ENCODE data around the gene LTA4H.
"Not testable (repeated sequence)": the region's sequence is repeated elsewhere in the genome, so short reads cannot be mapped to it uniquely, and the experiment has no call there.

LTA4H gene

DNA sequence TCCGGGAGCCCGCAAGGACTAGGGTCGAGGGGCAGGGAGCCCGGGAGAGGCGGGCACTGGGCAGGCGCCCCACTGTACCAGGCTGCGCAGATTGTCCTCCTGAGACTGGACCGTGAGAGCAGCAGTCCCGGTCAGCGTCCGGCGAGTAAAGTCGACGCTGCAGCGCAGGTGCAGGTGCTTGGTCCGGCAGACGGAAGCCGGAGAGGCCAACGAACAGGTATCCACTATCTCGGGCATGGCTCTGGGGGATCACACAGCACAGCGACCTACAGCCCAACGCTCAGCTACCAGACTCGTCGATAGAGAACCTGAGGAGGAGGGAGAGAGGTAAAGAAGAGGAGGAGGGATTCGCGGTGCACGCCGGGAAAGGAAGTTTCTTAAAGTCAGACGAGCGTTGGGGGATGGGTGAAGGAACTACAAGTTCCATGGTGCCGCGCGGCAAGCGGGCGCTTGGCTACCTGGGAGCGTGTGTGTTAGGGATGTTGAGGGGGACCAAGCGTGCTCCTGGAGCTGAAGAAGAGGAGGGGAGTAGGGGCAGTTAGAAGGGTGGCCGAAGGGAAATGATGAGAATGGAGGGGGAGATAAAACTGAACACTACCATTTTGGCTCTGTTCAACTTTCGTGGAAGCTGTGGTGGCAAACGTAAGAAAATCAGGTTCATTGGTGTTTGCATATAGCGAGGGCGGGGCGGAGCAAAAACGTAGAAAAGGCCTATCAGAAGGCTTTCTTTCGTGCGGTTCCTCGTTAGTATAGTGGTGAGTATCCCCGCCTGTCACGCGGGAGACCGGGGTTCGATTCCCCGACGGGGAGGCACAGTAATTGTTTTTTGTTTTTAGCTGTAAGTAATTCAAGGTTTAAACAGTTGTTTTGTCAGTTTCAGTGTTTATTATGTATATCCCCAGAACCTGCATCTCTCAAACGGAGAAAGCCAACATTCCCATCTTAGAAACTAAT lies at the start of gene LTA4H:
LTA4H (minus strand) TSS at position 305 of the 954 bp plus-strand sequence; CDS start at position 237, 68 bp downstream.
- peak; percentile 72 for DNase-seq

DNA sequence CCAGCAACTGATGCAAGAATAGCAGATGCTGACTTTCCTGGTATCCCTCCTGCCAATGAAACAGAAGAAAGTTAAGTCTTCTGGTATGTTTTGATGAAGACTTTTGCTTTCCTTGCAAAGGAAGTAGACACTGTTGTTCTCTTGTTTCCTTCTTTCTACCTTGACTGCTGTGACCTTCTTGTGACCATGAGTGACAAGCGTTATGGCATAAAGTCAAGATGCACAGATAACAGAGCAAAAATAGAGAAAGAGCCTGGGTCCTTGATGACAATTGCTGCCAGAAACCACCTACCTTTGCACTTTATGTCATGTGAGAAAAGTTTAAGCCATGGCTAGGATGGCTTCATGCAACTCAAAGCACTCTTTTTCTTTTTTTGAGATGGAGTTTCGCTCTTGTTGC lies 49.2 kb upstream of the LTA4H start:
- no peak for DNase-seq

DNA sequence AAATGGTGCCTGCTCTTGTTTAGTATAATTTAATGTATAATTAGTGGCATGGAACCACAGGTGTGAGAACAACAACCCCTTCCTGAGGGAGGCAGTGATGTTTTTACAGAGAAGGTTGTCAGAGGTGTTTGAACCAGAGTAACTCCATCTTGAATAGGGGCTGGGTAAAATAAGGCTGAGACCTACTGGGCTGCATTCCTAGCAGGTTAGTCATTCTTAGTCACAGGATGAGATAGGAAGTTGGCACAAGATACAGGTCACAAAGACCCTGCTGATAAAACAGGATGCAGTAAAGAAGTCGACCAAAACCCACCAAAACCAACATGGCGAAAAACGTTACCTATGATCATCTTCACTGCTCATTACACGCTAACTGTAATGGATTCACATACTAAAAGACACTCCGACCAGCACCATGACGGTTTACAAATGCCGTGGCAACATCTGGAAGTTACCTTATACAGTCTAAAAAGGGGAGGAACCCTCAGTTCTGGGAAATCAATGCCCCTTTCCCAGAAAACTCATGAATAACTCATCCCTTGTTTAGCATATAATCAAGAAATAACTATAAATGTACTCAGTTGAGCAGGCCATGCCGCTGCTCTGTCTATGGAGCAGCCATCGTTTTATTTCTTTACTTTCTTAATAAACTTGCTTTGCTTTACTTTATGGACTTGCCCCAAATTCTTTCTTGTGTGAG lies 47.8 kb upstream of the LTA4H start:
- DNase-seq, result no peak

- DNase-seq, result no peak
Observed at GRCh38 chr12:96081596-96081995, 46.2 kb upstream of the LTA4H start.

GRCh38 chr12:96078231-96079135 lies 43.1 kb upstream of the LTA4H start:
- no peak for DNase-seq

- DNase-seq, result no peak
Observed at GRCh38 chr12:96077081-96077480, 41.7 kb upstream of the LTA4H start.

- no peak for DNase-seq
Observed at GRCh38 chr12:96075560-96075959, 40.2 kb upstream of the LTA4H start.

GRCh38 chr12:96073346-96074330 lies 38.3 kb upstream of the LTA4H start:
- DNase-seq, result no peak

DNA sequence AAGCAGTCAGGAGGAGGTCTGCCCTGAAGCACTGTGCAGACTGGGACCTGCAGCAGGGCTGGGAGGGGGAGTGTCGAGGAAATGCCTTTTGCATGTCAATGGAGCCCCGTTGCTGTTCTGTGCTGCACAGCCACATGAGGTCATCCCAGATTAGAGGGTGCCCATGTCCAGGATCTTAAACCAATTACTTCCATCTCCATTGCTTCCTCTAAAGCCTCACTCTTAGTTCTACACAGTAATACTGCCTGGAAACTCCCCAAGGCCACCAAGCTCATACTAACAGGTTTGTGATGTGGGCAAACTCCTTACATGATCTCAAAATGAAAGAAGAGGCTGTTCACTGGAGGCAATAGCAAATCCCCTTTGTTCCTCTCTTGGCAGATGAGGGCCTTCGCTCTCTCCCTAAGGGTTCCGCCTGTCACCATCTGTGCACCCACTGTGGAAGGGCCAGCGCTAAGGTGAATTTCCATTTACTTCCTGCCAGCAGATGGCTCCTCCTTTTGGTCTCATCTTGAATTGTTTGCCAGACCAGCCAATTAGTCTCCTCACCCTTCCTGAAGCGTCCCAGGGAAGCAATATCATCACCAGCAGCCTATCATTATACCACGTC lies 35.4 kb upstream of the LTA4H start:
- no peak for DNase-seq

DNA sequence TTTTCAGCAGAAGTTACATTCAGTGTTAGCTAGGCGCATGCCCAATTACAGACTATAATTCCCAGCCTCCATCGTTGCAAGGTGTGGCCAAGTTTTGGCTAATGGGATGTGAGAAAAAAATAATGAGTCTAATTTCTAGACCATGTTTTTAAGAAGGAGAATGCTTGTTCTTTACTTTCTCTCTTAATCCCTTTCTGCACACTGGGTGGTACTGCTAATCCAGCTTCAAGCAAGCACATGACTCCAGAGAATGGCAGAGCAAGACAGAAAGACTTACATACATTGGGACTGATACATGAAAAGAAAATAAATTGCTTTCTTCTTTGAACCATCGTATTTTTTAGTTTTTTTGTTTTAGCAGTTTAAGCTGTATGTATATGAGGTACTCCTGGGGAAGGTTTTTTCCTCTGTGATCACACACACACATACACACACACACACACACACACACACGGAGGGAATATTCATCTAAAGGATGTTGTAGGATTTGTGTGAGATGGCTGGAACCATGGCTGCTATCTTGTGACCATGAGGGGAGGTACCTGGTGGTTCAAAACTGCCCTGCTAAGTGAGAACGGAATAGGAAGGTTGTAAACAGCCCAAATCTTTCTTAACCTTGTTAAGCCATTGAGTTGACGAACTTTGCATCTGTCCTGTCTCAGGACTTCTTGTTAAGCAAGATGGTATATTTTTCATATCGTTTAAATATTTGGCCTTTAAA lies 34.3 kb upstream of the LTA4H start:
- no peak for DNase-seq

GRCh38 chr12:96068636-96069035 lies 33.2 kb upstream of the LTA4H start:
- DNase-seq, result no peak

- DNase-seq, result no peak
Observed at GRCh38 chr12:96068111-96068510, 32.7 kb upstream of the LTA4H start.

DNA sequence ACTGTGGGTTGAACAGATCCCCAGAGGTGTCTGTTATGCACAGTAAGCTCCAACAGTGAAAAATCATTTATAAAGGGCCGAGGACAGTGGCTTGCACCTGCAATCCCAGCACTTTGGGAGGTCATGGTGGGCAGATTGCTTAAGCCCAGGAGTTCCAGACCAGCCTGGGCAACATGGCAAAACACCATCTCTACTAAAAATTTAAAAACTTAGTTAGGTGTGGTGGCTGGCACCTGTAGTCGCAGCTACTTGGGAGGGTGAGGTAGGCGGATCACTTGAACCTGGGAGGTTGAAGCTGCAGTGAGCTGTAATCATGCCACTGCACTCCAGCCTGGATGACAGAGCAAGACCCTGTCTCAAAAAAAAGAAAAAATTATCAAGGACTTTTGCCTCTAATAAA lies 30.4 kb upstream of the LTA4H start:
- not testable (repeated sequence) for DNase-seq

DNA sequence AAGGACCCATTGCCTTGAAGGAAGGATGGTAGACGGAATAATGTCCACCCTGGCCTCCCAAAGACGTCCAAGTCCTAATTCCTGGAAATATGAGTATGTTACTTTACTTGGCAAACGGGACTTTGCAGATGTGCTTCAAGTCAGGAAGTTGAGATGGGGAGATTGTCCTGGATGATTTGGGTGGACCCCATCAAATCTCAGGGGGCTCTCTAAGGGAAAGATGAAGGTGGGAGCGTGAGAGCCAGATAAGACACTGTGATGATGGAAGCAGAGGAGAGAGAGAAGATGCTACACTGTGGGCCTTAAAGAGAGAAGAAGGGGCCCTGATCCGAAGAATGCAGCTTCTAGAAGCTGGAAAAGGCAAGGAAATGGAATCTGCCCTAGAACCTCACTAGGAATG lies 29.6 kb upstream of the LTA4H start:
- DNase-seq, result no peak

GRCh38 chr12:96064271-96064670 lies 28.9 kb upstream of the LTA4H start:
- no peak for DNase-seq

DNA sequence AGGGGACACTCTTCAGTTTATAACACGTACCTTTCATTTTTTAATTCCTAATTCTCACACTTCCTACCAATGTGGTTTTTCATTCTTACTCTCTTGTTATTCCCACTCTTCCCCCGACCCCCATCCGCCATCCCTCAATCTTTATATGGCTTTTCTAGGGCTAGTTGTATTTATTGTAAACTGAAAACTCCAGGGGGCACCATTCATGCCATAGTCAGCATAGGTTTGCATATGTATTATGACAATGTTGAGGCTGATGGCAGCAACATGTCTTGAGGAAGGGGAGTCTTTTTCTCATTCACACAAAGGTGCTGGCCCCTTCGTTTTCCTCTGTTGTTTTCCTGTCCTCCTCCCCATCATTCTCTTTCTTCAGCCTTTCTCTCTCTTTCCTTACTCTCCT lies 27.7 kb upstream of the LTA4H start:
- no peak for DNase-seq

- peak; percentile 6 for DNase-seq
Observed at GRCh38 chr12:96061864-96062453, 26.6 kb upstream of the LTA4H start.

DNA sequence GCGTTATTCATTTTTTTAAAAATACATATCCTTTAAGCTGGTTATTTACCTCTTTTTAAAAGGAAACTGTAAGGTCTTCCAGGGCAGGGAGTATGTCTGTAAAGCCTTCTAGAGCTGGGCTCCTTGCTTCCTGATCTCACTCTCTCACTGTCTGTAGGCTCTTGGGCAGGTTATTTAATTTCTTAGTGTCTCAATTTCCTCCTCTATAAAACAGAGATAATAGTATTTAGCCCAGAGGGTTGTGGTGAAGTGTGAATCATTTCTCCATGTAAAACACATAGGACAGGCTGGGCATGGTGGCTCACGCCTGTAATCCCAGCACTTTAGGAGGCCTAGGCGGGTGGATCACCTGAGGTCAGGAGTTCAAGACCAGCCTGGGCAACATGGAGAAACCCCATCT lies 25.9 kb upstream of the LTA4H start:
- DNase-seq, result no peak

- DNase-seq, result no peak
Observed at GRCh38 chr12:96060041-96060440, 24.7 kb upstream of the LTA4H start.

DNA sequence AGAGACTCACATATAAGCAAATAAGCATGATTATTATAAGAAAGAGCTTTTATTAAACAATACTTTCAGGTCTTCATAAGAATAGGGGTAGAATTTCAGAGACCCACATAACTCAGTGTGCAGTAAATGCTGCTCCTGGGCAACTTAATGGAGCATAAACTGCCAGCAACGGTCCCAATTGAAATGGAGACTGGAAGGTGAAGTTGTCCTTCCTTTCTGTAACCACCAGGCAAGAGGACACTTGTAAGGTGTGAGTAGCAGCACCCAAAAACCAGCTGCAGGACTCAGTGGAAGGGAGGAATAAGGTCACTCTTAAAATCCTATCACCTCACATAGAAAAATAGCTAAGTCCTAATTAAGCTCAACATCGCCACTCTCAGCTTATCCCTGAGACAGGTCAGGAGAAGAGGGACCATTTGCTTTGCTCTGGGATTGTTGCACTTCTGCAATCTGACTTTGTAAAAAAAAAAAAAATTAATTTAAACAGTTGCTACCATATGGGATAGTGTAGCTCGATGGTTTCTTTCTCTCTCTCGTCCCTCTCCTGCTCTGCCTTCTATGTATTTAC lies 22.7 kb upstream of the LTA4H start:
- no peak for DNase-seq

Data from GOT3 (cell line).